Measurements from ENCODE around the gene CEBPA.

The CEBPA gene

DNA sequence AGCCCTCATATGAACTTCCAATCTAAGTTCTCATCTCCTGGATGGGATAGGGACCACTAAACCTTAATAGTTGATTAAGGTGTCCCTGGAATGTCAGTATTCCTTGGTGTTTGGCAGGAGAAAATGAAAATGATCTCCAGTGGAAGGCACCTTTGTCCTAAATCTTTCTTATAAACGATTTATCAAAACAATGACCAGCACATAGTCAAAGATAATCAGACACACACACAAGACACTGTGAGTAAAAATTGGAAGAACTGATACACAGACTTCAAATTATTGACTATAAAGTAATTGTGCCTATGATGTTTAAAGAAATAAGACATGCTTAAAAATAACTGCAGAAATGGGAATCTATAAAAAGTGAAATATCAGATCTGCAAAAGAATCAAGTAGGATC lies 13.7 kb downstream of the CEBPA start:
- DNase-seq (ENCODE audit: low spot score) = no peak

DNA sequence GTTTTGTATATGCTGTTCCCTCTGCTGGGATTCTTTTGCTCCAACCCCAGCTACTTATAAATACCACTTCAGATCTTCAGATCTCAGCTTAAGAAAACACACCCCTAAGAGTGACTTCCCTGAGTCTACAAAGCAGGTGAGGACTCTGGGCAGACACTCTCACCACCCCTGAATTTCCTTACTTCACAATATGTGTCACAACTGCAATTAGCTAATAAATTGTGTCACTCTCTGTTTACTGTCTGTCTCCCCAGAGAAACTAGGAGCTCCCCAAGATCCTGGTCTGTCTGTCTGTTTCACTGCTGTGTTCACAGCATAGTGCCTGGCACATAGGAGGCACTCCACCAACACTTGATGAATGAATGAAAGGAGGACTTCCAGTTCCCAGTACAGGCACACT lies 14.4 kb downstream of the CEBPA start:
- no peak for DNase-seq (ENCODE audit: low spot score)

DNA sequence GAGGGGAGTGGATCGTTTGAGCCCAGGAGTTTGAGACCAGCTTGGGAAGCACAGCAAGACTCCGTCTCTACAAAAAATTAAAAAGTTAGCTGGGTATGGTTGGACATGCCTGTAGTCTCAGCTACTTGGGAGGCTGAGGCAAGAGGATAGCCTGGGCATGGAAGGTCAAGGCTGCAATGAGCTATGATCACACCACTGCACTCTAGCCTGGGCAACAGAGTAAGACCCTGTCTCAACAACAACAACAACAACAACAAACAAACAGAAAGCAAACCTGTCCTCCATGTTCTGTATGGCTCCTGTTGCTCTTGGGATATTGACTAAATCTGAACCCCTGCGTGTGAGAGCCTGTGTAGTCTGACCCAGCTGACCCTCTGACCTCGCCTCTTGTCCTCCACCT lies 14.9 kb downstream of the CEBPA start:
- no peak for DNase-seq (ENCODE audit: low spot score)

DNA sequence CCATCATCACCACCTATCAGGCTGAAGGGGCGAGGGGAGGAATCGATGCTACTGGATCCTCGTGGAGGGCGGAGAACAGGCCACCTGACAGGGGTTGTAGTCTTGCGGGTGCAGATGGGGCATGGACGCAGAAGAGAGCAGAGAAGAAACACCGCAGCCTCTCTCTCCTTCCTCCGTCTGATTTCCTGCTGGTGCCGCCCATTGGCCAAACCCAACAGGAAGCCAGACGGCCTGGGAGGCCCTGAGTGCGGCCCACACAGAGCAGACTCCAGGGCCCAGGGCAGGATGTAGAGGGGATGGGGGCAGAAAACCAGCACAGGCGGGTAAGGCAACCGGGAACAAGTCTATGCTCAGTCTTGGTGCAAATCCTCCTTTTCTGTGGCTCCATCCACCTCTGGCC lies 15.4 kb downstream of the CEBPA start:
- no peak for DNase-seq (ENCODE audit: low spot score)

DNA sequence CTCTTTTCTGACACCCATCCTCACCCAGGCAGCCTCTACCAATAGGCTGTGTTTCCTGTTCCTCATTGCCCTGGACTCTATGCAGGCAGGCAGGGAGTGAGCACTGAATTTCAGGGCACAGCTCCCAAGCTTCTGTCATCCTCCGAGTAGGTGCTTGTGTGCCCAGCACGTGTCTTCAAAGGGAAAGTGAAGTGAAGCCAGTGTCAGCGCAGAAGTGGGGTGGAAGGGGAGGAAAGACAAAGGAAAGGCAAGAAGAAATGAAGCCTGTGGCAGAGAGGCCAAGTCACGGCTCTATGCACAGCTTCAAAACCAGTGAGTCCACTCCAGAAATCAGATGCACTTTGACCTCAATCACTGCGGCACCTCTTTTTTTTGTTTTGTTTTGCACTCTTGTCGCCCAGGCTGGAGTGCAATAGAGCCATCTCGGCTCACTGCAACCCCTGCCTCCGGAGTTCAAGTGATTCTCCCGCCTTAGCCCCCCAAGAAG lies 16.9 kb downstream of the CEBPA start:
- DNase-seq (ENCODE audit: low spot score) = no peak

DNA sequence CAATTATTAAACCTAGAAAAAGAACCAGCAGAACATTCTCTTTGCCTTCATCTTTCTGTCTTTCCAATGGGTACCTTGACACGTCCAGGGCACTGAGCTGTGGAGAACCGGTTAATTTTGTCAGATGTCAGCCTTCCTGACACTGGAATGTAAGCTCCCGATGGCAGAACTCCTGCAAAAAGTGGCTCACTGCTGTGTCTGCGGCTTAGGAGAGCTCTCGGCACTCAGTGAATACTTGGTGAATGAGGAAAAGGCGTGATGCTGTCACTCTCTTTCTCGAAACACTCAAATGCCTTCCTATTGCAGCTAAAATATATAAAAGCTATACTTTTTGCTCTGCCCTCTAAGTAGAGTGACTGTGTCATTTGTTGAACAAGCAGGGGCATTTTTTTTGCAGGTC lies 17.6 kb downstream of the CEBPA start:
- no peak for DNase-seq (ENCODE audit: low spot score)

DNA sequence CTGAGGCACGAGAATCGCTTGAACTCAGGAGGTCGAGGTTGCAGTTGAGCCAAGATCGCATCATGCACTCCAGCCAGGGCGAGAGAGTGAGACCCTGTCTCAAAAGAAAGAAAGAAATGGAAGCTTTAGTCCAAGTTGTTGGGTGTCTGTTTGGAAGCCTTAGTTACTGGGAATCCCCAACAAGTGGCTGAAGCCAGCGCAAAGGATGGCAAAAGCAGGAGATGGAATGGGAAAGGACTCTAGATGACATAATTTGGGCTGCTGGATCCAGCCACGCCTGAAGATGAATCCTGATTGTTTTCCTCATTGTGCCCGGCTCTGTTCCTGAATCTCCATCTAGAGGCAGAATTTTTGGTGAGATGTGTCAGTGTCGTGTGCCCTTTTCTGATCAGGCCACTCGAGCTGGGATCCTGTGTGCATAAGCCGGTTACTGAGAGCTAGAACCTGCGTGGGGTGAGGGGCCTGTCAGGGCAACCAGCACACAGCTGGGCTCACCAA lies 18.1 kb downstream of the CEBPA start:
- DNase-seq (ENCODE audit: low spot score) = no peak

DNA sequence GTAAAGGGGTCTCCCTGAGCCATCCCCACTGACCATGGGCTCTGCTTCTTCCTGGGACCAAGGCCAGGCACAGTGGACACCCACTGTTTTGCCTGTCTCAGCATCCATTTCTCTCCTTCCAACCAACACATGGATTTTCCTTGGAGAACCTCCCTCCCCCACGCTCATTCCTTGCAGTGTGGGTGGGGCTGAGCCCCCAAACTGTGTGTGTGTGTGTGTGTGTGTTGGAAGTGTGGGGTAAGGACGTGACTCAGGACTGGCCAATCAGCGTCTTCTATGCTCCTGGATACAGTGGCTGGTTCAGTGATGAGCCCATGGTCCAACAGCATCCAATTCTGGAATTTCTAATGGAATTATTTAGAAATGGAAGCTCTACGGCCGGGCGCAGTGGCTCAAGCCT lies 18.7 kb downstream of the CEBPA start:
- DNase-seq (ENCODE audit: low spot score) = no peak

DNA sequence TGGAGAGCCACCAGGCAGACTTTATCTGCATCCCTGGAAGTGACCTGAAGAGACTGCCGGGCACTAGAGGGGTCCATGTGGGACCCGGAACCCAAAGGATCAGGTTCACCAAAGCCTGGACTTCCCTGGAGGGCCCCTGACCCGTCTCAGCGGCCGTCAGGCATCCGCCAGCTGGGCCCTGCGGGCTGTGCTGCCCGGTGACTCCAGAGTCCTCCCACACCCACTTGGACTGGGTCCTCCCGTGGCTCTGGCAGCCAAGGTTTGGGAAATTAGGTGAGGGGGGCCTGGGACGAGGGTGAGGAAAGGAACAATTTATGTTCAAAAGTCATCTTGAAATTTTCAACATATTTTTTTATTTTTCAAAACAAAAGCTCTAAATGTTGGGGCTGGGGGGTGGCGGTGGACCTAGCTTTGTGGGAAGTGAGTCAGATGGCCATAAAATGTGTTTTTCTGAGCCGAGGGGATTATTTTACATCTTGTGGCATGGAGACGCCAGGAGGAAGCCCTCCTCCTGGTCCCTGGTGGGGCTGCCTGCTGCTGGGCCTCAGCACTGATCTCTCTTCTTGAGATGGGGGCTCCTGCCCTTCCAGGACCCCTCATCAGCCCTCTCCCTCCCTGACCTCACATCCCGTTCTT lies 20.2 kb downstream of the CEBPA start:
- DNase-seq (ENCODE audit: low spot score) = no peak

DNA sequence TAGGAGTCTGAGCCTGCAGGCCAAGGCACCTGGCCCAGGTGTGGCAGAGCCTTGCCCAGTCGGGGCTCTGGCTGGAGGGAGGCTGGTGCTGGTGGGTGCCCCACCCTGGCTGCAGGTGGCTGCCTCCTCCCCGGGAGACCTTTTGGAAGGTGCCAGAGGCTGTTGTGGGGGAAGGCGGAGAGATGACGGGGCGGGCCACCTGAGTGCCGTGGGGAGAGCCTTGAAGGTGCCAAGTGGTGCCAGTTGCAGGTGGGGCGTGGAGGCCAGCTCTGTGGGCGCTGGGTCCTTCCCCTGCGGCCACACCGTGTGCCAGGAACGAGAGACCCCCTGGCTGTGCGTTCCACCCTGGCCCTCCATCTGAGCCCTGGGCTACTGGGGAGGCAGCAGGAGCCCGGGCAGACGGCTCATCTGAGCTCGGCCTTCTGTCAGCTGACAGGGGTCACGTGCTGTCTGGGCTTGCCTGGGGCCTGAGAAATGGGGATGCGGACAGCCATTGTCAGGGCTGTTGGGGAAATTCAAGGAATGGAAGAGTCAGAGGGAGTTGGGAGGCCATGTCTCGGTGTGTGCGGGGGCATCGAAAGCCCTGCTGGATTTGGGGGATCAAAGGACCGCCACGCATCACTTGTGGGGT lies 20.9 kb downstream of the CEBPA start:
- DNase-seq (ENCODE audit: low spot score) = no peak

DNA sequence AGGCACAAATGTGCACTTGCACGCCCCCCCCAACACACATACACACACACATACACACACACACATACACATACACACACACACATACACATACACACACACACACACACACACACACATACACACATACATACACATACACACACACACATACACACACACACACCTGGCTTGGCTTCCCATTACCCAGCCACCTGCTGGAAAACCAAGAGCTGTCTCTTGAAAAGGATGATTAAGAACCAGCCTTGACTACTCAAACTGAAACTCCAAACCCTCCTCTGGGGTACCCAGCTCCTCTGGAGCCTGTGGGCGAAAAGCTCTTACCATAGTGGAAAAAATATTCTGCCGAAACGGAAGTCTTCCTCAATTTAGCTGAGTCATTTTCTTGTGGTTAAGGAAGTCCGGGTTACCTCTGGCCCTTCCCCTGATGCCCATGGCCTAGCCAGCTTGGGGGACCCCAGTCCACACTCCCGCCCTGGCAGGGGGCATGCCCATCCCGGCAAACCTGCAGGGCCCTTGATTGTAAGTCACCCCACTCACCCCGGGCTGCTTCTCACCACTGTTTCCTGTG lies 21.9 kb downstream of the CEBPA start:
- DNase-seq (ENCODE audit: low spot score) = no peak

DNA sequence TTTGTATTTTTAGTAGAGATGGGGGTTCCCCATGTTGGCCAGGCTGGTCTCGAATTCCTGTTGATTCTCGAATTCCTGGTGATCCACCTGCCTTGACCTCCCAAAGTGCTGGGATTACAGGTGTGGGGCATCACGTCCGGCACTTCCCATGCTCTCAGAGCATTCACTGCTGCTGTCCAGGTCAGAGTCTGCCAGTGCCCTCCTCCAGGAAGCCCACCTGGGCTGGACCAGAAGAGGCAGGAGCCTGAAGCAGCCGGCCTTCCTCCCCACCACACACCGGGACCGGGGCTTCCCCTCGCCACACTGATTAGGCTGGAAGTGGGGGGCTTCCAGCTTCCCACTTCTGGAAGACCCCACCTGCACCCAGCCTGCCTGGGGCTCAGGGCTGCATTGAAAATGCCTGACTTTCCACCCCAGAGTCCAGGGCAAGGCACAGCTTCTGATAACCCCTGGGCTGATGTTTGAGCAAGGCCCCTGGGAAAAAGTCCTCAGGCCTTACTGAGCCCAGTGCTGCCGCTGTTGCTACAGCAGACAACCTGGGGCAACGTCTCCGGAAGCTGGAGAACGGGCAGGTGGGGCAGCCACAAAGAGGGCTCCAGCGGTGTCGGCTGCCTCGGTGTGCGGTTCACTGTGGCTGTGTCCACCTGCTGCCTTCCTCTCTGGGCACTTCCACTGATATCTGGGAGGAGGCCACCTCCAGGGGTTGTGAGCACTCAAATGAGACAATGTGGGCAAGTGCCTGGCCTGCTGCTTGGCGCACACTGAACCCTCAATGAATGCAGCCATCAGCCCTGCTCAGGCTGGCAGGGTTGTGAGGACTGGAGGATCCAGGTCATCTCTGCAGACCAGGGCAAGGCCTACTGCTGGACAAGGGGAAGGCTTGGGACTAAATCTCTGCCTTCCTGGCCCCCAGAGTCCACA lies 22.6 kb downstream of the CEBPA start:
- no peak for DNase-seq (ENCODE audit: low spot score)

DNA sequence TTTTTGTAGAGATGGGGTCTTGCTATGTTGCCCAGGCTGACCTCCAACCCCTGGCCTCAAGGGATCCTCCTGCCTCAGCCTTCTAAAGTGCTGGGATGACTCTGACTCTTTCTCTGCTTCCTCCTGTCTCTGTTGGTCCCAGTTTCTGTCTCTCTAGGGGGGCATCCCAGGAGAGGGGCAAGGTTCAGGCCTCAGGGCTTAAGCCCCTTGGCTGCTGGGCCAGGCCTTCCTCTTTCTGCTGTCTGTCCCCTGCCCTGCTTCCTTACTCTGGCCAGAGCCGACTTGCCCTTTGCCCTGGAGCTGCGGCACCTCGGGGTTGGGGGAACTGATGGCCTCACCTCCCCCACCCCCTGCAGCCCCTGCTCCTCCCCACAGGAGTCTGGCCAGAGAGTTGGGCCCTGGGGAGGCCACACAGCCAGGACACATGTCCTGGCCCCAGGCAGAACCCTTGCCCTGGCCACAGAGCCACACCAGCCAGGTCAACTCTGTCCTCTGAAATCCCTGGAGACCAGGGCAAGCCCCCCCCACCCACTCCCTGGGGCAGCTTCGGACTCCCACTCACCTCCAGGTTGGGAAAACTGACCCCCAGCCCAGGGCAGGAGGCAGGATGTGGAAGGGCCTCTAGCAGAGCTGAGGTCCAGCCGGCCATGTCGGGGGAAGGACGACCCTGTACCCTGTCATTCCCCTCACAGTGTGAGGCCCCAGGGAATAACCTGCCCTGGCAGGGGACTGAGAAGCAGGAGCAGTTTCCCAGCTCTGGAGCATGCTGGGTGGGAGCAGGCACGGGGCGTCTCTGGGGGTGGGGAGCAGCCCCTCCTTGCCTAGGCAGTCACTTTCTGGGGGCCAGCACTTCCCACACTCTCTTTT lies 23.7 kb downstream of the CEBPA start:
- no peak for DNase-seq (ENCODE audit: low spot score)

DNA sequence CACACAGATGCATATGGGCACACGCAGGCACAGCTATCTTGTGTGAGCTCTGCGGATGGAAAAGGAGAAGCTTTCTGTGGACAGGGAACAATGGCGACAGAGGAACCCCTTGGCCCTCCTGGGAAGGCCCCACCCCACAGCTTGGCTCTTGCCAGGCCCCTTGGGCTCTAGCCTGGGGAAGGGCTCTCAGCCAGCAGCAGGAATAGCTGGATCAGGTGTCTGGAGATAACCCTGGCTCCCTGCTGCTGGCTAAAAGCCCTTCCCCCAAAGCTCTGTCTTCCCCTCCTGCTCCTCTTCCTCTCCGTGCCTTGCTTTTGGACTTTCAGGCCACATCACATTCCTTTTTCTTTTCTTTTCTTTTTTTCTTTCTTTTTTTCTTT lies 24.3 kb downstream of the CEBPA start:
- DNase-seq (ENCODE audit: low spot score) = no peak

DNA sequence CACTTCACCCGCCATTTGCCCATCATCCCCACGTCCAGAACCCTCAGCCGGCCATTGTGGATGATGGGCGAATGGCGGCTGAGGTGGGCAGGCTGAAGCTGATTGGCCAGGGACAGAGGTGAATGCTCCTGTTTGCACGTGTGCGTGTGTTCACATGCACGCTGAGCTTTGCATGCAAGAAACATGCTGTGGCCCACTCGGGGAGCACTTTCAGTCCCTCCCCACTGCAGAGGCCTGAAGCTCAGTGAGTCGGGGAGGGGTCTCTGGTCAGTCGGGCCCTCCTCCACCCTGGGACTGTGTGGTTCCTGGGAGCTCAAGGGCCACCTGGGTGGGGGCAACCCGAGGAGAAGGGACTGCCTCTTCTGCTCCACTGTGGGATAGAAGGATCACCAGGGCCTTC lies 24.9 kb downstream of the CEBPA start:
- no peak for DNase-seq (ENCODE audit: low spot score)

DNA sequence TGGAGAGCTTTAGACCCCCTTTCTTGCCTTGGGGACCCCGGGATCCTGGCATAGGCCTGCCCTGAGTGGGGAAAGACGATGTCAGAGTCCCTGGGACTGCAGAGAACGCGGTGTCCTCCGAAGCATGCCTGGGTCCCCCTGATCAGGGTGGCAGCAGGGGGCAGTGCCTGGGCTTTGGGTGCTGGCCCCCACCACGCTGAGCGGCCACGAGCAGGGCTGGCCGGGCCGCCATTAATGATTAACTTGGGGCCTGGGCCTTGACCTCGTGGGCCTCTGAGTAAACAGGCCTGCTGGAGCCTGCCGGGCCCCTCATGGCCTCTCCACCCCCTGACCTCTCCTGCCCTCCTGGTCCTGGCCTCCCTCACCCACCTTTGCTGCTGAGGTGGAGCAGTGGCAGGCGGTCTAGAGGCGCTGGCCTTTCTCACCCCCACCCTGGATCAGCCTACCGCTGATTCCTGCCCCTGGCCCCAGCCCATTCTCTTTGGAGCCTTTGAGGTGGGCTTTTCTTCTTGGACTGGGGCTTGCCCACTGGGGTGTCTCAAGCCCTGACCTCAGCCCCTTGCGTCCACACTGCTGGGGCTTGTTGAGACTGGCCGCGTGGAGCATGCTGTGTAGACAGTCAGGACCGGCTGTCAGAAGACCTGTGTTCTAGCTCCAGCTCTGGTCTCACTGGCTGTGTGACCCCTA lies 26.3 kb downstream of the CEBPA start:
- no peak for DNase-seq (ENCODE audit: low spot score)

DNA sequence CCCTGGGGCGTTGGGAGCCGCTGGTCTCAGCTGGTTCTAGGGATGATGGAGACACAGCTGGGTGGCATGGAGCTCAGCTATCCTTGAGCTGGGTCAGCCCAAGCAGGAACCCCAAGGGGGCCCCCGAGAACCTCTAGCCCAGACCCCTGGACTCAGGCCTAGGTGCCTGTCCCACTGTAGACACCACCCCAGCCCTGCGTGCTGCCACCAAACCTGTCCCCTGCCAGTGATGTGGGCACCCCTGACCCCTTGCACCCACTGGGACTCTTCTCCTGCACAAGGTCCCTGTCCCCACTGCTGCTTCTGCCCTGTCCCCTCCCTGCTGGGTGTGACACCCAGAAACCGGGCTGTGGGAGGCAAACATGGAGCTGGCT lies 26.8 kb downstream of the CEBPA start:
- DNase-seq (ENCODE audit: low spot score) = no peak

DNA sequence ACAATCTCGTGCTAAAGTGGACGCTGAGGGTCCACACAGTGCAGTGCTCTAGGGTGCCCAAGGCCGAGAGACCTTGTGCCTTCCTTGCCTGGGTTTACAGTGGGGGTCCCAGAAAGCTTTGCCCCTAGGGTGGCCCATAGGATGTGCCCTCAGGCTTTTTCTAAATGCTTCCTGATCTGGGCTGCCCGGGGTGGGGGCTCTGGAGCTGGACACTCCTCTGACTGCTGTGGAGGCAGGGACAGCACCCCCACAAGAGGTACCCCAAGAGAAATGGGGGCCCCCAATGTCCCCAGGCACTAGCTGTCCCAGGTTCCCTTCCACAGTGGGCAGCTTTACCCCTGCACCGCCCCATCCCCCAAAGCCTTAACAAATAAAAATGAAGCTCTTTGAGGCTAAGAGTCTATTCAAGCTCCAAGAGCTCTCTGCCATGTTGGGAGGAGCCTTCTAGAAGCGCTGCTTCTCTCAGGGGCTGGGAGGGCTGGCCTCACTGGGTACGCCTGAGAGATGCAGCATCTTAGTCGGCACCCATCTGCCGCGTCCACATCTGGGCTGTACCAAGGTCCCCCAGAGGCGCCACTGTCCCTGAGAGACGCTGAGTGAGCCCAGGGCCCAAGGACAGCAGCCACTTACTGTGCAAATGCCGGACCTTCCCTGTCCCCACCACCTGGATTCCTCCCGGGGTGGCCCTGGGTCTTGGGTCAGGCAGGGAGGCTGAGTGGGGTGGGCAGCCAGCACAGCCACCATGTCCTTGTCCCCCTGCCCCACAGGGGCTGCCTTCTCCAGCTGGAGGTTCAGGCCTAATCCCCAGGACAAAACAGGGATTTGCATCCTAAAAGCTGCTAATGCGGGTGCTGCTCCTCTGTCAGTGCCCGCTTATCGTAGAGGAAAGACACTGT lies 27.4 kb downstream of the CEBPA start:
- no peak for DNase-seq (ENCODE audit: low spot score)

DNA sequence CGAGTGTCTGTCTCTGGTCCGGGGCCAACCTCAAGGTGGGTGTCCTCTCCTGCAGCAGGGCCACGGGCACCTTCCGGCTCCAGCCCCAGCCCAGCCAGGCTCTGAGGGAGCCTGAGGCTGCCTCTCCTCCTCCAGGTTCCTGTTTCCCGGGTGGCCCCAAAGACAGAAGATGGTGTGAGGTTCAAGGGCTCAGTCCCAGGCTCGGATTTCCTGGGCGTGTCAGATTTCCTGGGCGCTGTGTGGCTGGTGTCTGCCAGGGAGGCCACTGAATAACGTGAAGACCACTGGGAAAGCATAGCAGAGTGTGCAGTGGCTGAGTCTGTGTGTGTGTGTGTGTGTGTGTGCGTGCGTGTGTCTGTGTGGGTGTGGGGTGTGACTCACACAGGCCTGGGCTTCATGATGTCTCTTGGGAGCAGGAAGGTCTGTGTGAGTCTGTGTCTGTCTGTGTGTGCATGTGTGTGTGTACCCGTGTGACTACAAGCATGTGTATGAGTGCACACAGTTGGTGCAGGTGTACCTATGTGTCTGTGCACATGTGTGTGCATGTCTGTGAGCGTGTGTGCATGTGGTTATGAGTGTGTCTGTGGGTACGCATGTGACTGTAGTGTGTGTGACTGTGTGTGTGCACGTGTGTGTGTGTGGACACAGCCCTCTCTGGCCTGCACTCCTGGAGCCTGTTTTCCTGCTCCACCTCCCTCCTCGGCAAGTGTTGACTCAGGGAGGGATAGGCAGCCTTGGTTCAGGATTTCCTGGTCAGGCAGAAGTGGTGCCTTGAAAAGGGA lies 28.3 kb downstream of the CEBPA start:
- no peak for DNase-seq (ENCODE audit: low spot score)
